ENCODE data around the gene PLPPR1. TPM values are rescaled to one million over a fixed set of nuclear protein-coding genes. Genes with fewer than 3 reads are reported as not detected.
"Not testable (repeated sequence)": the region's sequence is repeated elsewhere in the genome, so short reads cannot be mapped to it uniquely, and the experiment has no call there.

Gene PLPPR1
- total RNA-seq, 3 donors from 2014 or later, result 0.31 to 1.9 (median 0.38) TPM

DNA sequence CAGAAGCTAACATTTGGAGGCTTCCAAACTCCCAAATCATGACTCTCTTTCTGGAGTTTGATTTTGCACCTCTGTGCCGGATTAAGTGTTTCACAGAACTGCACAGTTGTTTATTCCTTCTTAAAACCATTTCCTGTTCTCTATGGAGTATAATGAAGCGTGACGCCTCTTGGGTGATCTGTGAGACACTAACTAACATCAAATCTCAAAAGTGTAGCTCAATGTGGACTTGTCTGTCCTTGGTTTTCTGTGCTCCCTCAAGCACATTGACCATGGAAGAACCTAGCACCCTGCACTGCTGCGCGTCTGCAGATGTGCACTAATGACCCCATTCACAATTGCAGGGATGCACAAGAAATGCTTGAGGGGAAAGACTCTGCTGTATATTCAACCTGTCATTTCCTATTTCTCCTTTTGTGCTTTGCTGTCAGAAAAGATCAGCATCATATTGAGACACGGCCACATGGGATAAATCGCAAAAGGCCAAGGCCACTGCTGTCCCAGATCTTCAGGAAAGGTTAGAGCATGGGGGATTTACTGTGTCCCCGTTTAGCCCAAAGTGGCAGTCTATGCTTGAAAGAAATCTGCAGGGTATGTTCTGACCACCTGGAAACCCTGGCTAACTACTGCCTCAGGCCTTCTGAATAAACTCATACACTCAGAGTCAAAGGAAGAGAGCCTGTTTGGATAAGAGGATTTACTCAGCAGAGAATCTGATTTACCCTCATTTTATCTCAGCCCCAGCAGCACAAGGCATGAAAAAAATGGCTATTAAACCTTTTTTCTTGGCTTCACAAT, 246.6 kb downstream of the PLPPR1 start:
- Histone ChIP-seq H3K36me3 (ENCODE audit: low read depth) (no peaks in the 10 kb centered on the region), H3K9me3 (no peaks in the 10 kb centered on the region), H3K4me3 (no peak overlapping the region), H3K4me1 (ENCODE audit: low read depth) (no peaks in the 10 kb centered on the region)
- intact Hi-C loops (cut with DNase I, micrococcal nuclease), result no loop called here
- ATAC-seq (no peak), DNase-seq (no peak)
- TF ChIP-seq, protein P1, sequence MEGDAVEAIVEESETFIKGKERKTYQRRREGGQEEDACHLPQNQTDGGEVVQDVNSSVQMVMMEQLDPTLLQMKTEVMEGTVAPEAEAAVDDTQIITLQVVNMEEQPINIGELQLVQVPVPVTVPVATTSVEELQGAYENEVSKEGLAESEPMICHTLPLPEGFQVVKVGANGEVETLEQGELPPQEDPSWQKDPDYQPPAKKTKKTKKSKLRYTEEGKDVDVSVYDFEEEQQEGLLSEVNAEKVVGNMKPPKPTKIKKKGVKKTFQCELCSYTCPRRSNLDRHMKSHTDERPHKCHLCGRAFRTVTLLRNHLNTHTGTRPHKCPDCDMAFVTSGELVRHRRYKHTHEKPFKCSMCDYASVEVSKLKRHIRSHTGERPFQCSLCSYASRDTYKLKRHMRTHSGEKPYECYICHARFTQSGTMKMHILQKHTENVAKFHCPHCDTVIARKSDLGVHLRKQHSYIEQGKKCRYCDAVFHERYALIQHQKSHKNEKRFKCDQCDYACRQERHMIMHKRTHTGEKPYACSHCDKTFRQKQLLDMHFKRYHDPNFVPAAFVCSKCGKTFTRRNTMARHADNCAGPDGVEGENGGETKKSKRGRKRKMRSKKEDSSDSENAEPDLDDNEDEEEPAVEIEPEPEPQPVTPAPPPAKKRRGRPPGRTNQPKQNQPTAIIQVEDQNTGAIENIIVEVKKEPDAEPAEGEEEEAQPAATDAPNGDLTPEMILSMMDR (IDR thresholded peaks at IDR 0.05), result no peak

DNA sequence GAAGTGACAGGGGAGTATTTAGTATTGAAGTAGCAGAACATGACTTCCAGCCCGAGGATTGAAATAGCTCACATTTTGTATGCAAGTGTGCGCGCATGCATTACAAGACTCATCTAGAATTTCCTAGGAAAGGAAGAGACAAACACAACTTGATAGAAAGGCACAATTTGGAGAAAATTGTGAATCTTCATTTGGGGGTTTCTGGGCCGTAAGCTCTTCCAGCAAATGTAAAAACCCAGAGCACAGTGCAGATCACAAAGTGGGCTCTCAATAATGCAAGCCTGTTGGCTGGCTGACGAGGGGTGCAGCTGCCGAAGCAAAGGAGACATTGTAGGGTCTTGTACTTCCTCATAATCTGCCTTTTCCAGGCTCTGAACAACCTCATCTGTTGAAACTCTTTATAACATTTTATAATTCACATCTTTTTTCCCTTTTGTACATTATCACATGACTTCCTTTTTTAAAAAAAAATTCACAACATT, 247.3 kb downstream of the PLPPR1 start:
- peaks cover 3% of the 10 kb centered on the region for H3K9me3 ChIP-seq
- no peaks in the 10 kb centered on the region for H3K4me1 ChIP-seq (ENCODE audit: low read depth)
- no peak for ATAC-seq
- H3K36me3 ChIP-seq (ENCODE audit: low read depth), result no peaks in the 10 kb centered on the region
- no peak overlapping the region for H3K4me3 ChIP-seq
- TF ChIP-seq, protein P1 (IDR thresholded peaks at IDR 0.05), result no peak
- DNase-seq, result no peak
- intact Hi-C loops (cut with DNase I, micrococcal nuclease), result no loop called here

DNA sequence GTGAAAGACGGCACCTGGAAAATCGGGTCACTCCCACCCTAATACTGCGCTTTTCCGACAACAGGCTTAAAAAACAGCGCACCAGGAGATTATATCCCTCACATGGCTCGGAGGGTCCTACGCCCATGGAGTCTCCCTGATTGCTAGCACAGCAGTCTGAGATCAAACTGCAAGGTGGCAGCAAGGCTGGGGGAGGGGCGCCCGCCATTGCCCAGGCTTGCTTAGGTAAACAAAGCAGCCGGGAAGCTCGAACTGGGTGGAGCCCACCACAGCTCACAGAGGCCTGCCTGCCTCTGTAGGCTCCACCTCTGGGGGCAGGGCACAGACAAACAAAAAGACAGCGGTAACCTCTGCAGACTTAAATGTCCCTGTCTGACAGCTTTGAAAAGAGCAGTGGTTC, 262.5 kb downstream of the PLPPR1 start:
- DNase-seq, ATAC-seq: not testable (repeated sequence)

DNA sequence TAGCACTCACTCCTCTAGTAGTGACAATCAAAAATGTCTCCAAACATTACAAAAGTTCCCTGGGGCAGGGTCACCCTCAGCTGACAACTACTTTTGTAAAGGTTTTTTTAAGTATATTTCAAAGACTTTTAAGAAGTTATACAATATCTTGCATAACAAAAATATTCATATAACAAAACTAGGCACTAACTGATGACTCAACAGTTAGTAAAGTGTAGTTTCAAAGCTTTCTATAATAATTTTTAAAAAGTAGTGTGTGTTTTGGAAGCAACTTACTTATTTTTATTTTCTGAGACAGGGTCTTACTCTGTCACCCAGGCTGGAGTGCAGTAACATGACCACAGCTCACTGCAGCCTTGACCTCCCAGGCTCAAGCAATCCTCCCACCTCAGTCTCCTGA, 271.4 kb downstream of the PLPPR1 start:
- no peaks in the 10 kb centered on the region for H3K4me1 ChIP-seq (ENCODE audit: low read depth)
- no peak for DNase-seq
- intact Hi-C loops (cut with DNase I, micrococcal nuclease), result no loop called here
- H3K4me3 ChIP-seq, result no peak overlapping the region
- TF ChIP-seq, protein P1 (IDR thresholded peaks at IDR 0.05), result no peak
- H3K36me3 ChIP-seq (ENCODE audit: low read depth), result no peaks in the 10 kb centered on the region
- ATAC-seq, result no peak
- H3K9me3 ChIP-seq, result no peaks in the 10 kb centered on the region

More for the DNA sequence above, 262.5 kb downstream of the PLPPR1 start:
- H3K9me3 ChIP-seq; H3K4me3 ChIP-seq; H3K36me3 ChIP-seq (ENCODE audit: low read depth); intact Hi-C loops (cut with DNase I, micrococcal nuclease); H3K4me1 ChIP-seq (ENCODE audit: low read depth): not testable (repeated sequence)

DNA sequence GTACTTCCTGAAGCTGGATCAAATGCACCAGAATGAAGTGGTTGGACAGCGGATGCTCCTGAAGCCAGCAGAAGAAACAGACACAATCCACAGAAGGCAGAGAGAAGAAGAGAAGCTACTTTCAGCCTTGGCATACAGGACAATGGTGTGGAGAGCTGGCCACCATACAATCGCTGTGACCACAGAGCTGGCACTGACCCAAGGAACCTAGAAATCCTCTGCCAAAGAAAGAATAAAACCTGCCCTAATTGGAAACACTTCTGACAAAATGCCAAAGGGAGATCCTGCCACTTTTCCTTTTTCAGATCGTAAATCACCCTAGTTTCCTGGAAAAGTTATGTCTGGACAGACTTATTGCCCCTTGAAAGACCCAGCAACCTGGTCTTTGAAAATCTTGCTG, 278.5 kb downstream of the PLPPR1 start:
- Histone ChIP-seq H3K36me3 (ENCODE audit: low read depth) (no peaks in the 10 kb centered on the region), H3K4me1 (ENCODE audit: low read depth) (no peaks in the 10 kb centered on the region), H3K9me3 (no peaks in the 10 kb centered on the region), H3K4me3 (no peak overlapping the region)
- ATAC-seq, result no peak
- no peak for DNase-seq
- TF ChIP-seq, protein P1 (IDR thresholded peaks at IDR 0.05), result no peak
- intact Hi-C loops (cut with DNase I, micrococcal nuclease), result no loop called here

DNA sequence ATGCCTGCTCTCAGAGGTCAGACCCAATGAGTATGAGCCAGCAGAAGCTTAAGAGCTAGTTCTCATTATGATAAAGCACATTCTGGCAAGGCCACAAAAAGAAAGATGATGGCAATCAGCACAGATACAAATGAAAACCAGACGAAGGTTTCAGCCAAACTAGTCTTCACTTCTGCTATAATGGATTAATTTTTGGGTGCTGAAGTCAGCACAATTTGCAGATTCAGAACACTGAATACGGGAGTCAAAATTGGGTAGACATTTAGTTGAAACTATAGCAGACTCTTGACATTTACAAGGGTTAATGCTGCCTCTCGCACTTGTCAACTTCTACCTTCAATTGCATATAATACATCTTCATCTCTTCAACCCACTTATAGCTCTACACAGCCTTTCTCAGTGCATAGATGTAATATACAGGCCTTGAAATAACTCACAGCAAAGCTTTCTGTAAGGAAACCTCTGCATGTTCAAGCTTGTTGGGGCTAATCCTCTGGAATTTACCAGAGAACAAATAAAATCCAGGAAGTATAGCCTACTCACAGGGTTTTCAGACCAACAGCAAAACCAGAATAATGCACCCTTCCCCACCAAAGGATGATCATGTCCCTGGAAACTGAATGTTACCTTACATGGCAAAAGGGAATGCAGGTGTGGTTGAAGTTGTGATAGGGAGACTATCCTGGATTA, 279.1 kb downstream of the PLPPR1 start:
- no peak for DNase-seq
- H3K4me3 ChIP-seq, result no peak overlapping the region
- no peaks in the 10 kb centered on the region for H3K9me3 ChIP-seq
- no peaks in the 10 kb centered on the region for H3K36me3 ChIP-seq (ENCODE audit: low read depth)
- ATAC-seq, result no peak
- TF ChIP-seq, protein P1 (IDR thresholded peaks at IDR 0.05), result no peak
- intact Hi-C loops (cut with DNase I, micrococcal nuclease), result no loop called here
- no peaks in the 10 kb centered on the region for H3K4me1 ChIP-seq (ENCODE audit: low read depth)
